ENCODE data around the gene AGBL1. TPM values are rescaled to one million over a fixed set of nuclear protein-coding genes. Genes with fewer than 3 reads are reported as not detected.

The AGBL1 gene
- total and polyA plus RNA-seq, 2 donors (not counting 3 experiments of a cell fraction or from before 2014, with no cell fraction given) = not detected

GRCh38 chr15:86557018-86557550 lies 477.4 kb downstream of the AGBL1 start:
- no peak for FAIRE-seq
- H3K9me3 ChIP-seq (replicated peaks; ENCODE audit: control insufficient read depth, insufficient read depth, low read length) = no peaks in the 10 kb centered on the region
- dilution Hi-C loops (cut with MboI; ENCODE audit: extremely low pct_ligation_motif_present, low sequenced_read_pairs) = no loop called here
- no peak overlapping the region for H3K9ac ChIP-seq (replicated peaks; ENCODE audit: extremely low read depth, insufficient read depth, low read length)
- H3K4me2 ChIP-seq (ENCODE audit: insufficient read depth, low read length) = no peak overlapping the region
- H3K79me2 ChIP-seq (ENCODE audit: control insufficient read depth, insufficient read depth, low read length) = no peaks in the 10 kb centered on the region
- DNase-seq (ENCODE audit: low read depth, low spot score) = no peak
- H3K27me3 ChIP-seq (ENCODE audit: control insufficient read depth in 2 of 2, insufficient read depth in 2 of 2, low read length in 2 of 2) = no peaks in the 10 kb centered on the region
- no peaks in the 10 kb centered on the region for H3K4me1 ChIP-seq (ENCODE audit: control insufficient read depth, extremely low read depth, insufficient read depth, low read length)
- H4K20me1 ChIP-seq (replicated peaks; ENCODE audit: control insufficient read depth, extremely low read depth, insufficient read depth, low read length) = no peaks in the 10 kb centered on the region
- H3K36me3 ChIP-seq (ENCODE audit: control insufficient read depth in 2 of 2, extremely low read depth in 1 of 2, insufficient read depth in 2 of 2, low read length in 2 of 2) = no peaks in the 10 kb centered on the region
- H3K4me3 ChIP-seq (replicated peaks in 1 of 3; ENCODE audit: insufficient read depth in 1 of 3, low read depth in 1 of 3, low read length in 3 of 3) = no peak overlapping the region
- ChIA-PET POLR2A (no interaction called here), CTCF (no interaction called here)
- no peak for TF ChIP-seq CTCF (IDR thresholded peaks at IDR 0.05; ENCODE audit: extremely low read depth in 1 of 2, insufficient read depth in 1 of 2, low read depth in 1 of 2, low read length in 2 of 2)
- no peak for TF ChIP-seq EZH2 (IDR thresholded peaks at IDR 0.05; ENCODE audit: borderline replicate concordance, low read depth, low read length, severe bottlenecking)
- no peak for TF ChIP-seq MYC (IDR thresholded peaks at IDR 0.05; ENCODE audit: low read depth, low read length)
- no peak for TF ChIP-seq FOS (IDR thresholded peaks at IDR 0.05; ENCODE audit: borderline replicate concordance, insufficient read depth, low read length)
- TF ChIP-seq JUN (IDR thresholded peaks at IDR 0.05; ENCODE audit: borderline replicate concordance, insufficient read depth, insufficient read length, low read depth) = no peak
- no peak for TF ChIP-seq MAX (IDR thresholded peaks at IDR 0.05; ENCODE audit: insufficient read depth, insufficient read length)
- intact Hi-C loops (cut with micrococcal nuclease) = no loop called here
- no peak overlapping the region for H2AFZ ChIP-seq (ENCODE audit: low read depth, low read length)
- BruUV-seq (replicated peaks) = no TSS peak
- H3K9me1 ChIP-seq (replicated peaks; ENCODE audit: control insufficient read depth, extremely low read depth, insufficient read depth, low read length) = no peaks in the 10 kb centered on the region
- no peak overlapping the region for H3K27ac ChIP-seq (ENCODE audit: insufficient read depth, low read depth, low read length)

Data from endothelial cell of umbilical vein (primary cell).